ENCODE measurements around the gene FHL2.

Gene FHL2

GRCh38 chr2:105362862-105363591 lies 35.8 kb downstream of the FHL2 start:
- no peak for DNase-seq (ENCODE audit: low read depth)
- no peak overlapping the region for H3K4me3 ChIP-seq (ENCODE audit: low read depth, low read length)
- TF ChIP-seq POLR2A (IDR thresholded peaks at IDR 0.05; ENCODE audit: extremely low read depth, insufficient read length) (no peak), CTCF (IDR thresholded peaks at IDR 0.05; ENCODE audit: low read depth, low read length) (no peak), MAX (IDR thresholded peaks at IDR 0.05; ENCODE audit: low read depth, low read length) (no peak), MYC (IDR thresholded peaks at IDR 0.05; ENCODE audit: low read depth, low read length) (no peak)

DNA sequence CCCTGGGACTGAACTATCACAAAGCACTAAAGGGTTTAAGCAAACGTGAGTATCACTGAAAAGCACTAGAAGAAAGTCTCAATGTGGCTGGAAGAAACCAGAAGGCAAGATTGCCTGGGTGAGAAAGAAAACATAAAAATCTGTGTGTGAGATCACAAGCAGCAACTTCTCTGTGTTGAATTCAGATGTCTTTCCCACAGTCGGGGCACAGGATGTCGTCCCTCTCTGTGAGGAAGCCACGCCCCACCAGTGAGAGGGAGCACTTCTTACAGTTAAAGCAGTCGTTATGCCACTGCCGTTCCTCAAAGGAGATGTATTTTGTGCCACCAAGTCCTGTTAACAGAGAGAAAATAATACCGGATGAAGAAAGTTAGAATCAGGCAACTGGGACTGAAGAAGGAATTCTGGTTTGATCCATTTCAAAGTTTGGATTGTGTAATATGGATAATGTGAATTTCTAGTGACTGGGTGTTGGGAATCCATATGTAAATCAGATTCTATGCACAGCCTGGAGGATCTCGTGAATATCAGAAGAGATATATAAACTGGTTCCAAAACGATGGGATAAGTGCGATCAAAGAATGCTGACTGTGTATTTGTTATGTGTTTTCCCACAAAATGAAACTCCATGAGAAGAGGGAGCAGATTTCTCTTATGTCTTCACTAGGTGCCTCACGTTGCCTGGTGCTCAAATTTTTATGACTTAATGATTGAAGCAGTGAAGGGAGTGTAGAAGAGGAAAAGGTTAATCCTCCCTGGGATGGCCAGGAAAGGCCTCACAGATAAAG lies 37.6 kb downstream of the FHL2 start:
- no peak for DNase-seq (ENCODE audit: low read depth)
- H3K4me3 ChIP-seq (ENCODE audit: low read depth, low read length) = no peak overlapping the region
- TF ChIP-seq MYC (IDR thresholded peaks at IDR 0.05; ENCODE audit: low read depth, low read length) (no peak), MAX (IDR thresholded peaks at IDR 0.05; ENCODE audit: low read depth, low read length) (no peak), POLR2A (IDR thresholded peaks at IDR 0.05; ENCODE audit: extremely low read depth, insufficient read length) (no peak), CTCF (IDR thresholded peaks at IDR 0.05; ENCODE audit: low read depth, low read length) (no peak)

DNA sequence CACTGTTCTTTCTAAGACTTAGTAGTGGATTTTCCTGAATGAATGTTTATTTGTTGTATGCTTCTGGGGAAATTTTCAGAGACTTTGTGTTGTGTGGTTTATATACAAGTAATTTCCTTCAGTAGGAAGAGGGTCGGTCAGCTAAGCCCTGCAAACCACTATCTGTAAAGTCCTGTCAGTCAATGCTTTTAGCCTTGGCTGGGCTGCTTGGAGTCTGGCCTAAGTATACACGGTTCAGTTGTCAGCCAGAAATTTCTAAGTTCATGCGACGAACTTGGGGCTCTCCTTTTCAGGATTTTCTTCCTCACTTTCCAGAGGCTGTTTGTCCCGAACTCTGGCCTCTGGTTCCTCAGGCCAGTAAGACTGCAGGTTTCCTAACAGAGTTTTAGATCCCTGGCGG lies 40.3 kb downstream of the FHL2 start:
- H3K4me3 ChIP-seq (ENCODE audit: low read depth, low read length) = no peak overlapping the region
- no peak for DNase-seq (ENCODE audit: low read depth)
- TF ChIP-seq POLR2A (IDR thresholded peaks at IDR 0.05; ENCODE audit: extremely low read depth, insufficient read length) (no peak), MAX (IDR thresholded peaks at IDR 0.05; ENCODE audit: low read depth, low read length) (no peak), MYC (IDR thresholded peaks at IDR 0.05; ENCODE audit: low read depth, low read length) (no peak), CTCF (IDR thresholded peaks at IDR 0.05; ENCODE audit: low read depth, low read length) (no peak)

GRCh38 chr2:105357122-105357521 lies 41.7 kb downstream of the FHL2 start:
- TF ChIP-seq POLR2A (IDR thresholded peaks at IDR 0.05; ENCODE audit: extremely low read depth, insufficient read length) (no peak), MYC (IDR thresholded peaks at IDR 0.05; ENCODE audit: low read depth, low read length) (no peak), MAX (IDR thresholded peaks at IDR 0.05; ENCODE audit: low read depth, low read length) (no peak), CTCF (IDR thresholded peaks at IDR 0.05; ENCODE audit: low read depth, low read length) (no peak)
- DNase-seq (ENCODE audit: low read depth) = no peak
- H3K4me3 ChIP-seq (ENCODE audit: low read depth, low read length) = no peak overlapping the region

GRCh38 chr2:105344704-105345345 lies 54.0 kb downstream of the FHL2 start:
- no peak for TF ChIP-seq MYC (IDR thresholded peaks at IDR 0.05; ENCODE audit: low read depth, low read length)
- TF ChIP-seq MAX (IDR thresholded peaks at IDR 0.05; ENCODE audit: low read depth, low read length) = no peak
- TF ChIP-seq POLR2A (IDR thresholded peaks at IDR 0.05; ENCODE audit: extremely low read depth, insufficient read length) = no peak
- peak; percentile 10 for TF ChIP-seq CTCF (IDR thresholded peaks at IDR 0.05; ENCODE audit: low read depth, low read length)
- DNase-seq (ENCODE audit: low read depth) = peak; percentile 49
- no peak overlapping the region for H3K4me3 ChIP-seq (ENCODE audit: low read depth, low read length)

Measured in NB4 (cell line).